CD14-positive monocyte (primary cell): ENCODE measurements around the gene ATP2B1. TPM values are rescaled to one million over a fixed set of nuclear protein-coding genes. Genes with fewer than 3 reads are reported as not detected.

Source experiments
- DNase-seq, 3 donors: peaks; one replicate each; pipeline ENCODE4 v3.0.0-alpha.2; 2011 to 2022
- H2AFZ ChIP-seq: 2 replicates; pipeline ENCODE4 v1.6.0; 2012; ENCODE audit warnings: mild to moderate bottlenecking, low read depth, low read length, inconsistent platforms; ENCODE audit not compliant: insufficient read depth, poor library complexity, severe bottlenecking
- H3K27ac ChIP-seq, 2 donors: 1 replicate in 1 of 2; 2 replicates in 1 of 2; pipeline ENCODE4 v1.5.1; 2012 to 2013; ENCODE audit warnings: low read length in 2 of 2, control low read depth in 1 of 2, inconsistent platforms in 1 of 2, low read depth in 1 of 2, mild to moderate bottlenecking in 1 of 2
- H3K27me3 ChIP-seq, 2 donors: one replicate each; pipeline versions ENCODE4 v1.6.0 to v1.6.1; 2011 to 2013; ENCODE audit warnings: low read length in 2 of 2; ENCODE audit not compliant: control insufficient read depth in 2 of 2, insufficient read depth in 2 of 2
- H3K36me3 ChIP-seq, 2 donors: replicated peaks in 1 of 2; 1 replicate in 1 of 2; 2 replicates in 1 of 2; pipeline versions ENCODE4 v1.5.1 to v1.6.1; 2012 to 2013; ENCODE audit warnings: low read length in 2 of 2, control low read depth in 1 of 2, inconsistent platforms in 1 of 2, mild to moderate bottlenecking in 1 of 2; ENCODE audit not compliant: insufficient read depth in 2 of 2, control insufficient read depth in 1 of 2
- H3K4me1 ChIP-seq, 2 donors: 1 replicate in 1 of 2; 2 replicates in 1 of 2; pipeline versions ENCODE4 v1.5.1 to v1.6.1; 2012 to 2013; ENCODE audit warnings: low read length in 2 of 2, control low read depth in 1 of 2, inconsistent platforms in 1 of 2, mild to moderate bottlenecking in 1 of 2, moderate library complexity in 1 of 2; ENCODE audit not compliant: insufficient read depth in 2 of 2, control insufficient read depth in 1 of 2
- H3K4me2 ChIP-seq: replicated peaks from 2 replicates; pipeline ENCODE3; 2012; ENCODE audit warnings: low read length, moderate library complexity, mild to moderate bottlenecking; ENCODE audit not compliant: poor library complexity, severe bottlenecking; ENCODE audit errors: extremely low read depth
- H3K4me3 ChIP-seq, 3 experiments: fragments of 200-600 bp in 1 of 3; sonication (generic) in 1 of 3; replicated peaks in 1 of 3; 1 replicate in 2 of 3; 2 replicates in 1 of 3; pipeline ENCODE4 v1.5.1; 2011 to 2013; ENCODE audit warnings: low read length in 3 of 3, mild to moderate bottlenecking in 3 of 3, control low read depth in 2 of 3, low read depth in 2 of 3, inconsistent platforms in 1 of 3, moderate library complexity in 1 of 3
- H3K79me2 ChIP-seq: 2 replicates; pipeline ENCODE4 v1.6.0; 2012; ENCODE audit warnings: mild to moderate bottlenecking, control low read depth, inconsistent platforms, low read length, moderate library complexity; ENCODE audit not compliant: insufficient read depth
- H3K9ac ChIP-seq: 2 replicates; pipeline ENCODE4 v1.6.0; 2017; ENCODE audit warnings: low read length, mild to moderate bottlenecking; ENCODE audit not compliant: insufficient read depth, poor library complexity, severe bottlenecking
- H3K9me3 ChIP-seq, 2 donors: replicated peaks in 1 of 2; 1 replicate in 1 of 2; 2 replicates in 1 of 2; pipeline versions ENCODE4 v1.5.1 to v1.6.1; 2012 to 2013; ENCODE audit warnings: low read length in 2 of 2, control low read depth in 1 of 2; ENCODE audit not compliant: control insufficient read depth in 1 of 2, insufficient read depth in 1 of 2
- H4K20me1 ChIP-seq: 2 replicates; pipeline ENCODE4 v1.6.0; 2012; ENCODE audit warnings: mild to moderate bottlenecking, low read length, control low read depth, moderate library complexity; ENCODE audit not compliant: insufficient read depth
- H3K27ac Mint-ChIP-seq, 7 donors: one replicate each; pipeline ENCODE4 v1.8.0; 2020; ENCODE audit warnings: mild to moderate bottlenecking in 7 of 7, mixed read lengths in 7 of 7, moderate library complexity in 6 of 7, inconsistent platforms in 2 of 7
- H3K27me3 Mint-ChIP-seq, 3 donors: one replicate each; pipeline ENCODE4 v1.8.0; 2021 to 2022; ENCODE audit warnings: low read depth in 3 of 3, mild to moderate bottlenecking in 3 of 3, mixed read lengths in 3 of 3, moderate library complexity in 3 of 3, inconsistent platforms in 1 of 3
- H3K36me3 Mint-ChIP-seq, 2 donors: one replicate each; pipeline ENCODE4 v1.8.0; 2020; ENCODE audit warnings: mixed read lengths in 2 of 2, inconsistent platforms in 1 of 2, mild to moderate bottlenecking in 1 of 2
- H3K4me1 Mint-ChIP-seq: one replicate; pipeline ENCODE4 v1.8.0; 2020; ENCODE audit warnings: mild to moderate bottlenecking, mixed read lengths
- H3K4me3 Mint-ChIP-seq, 2 donors: one replicate each; pipeline ENCODE4 v1.8.0; 2020; ENCODE audit warnings: mild to moderate bottlenecking in 2 of 2, mixed read lengths in 2 of 2, moderate library complexity in 1 of 2
- H3K9me3 Mint-ChIP-seq, 7 donors: one replicate each; pipeline ENCODE4 v1.8.0; 2020 to 2022; ENCODE audit warnings: mixed read lengths in 7 of 7, mild to moderate bottlenecking in 6 of 7, moderate library complexity in 6 of 7, inconsistent platforms in 2 of 7
- CTCF ChIP-seq: fragments of 200-600 bp; IDR thresholded peaks from one replicate; pipeline ENCODE4 v1.8.0; 2022; ENCODE audit warnings: antibody characterized with exemption, mild to moderate bottlenecking
- WGBS: methylation state at CpG from one replicate; pipeline ENCODE4 v1.1.5; 2013; ENCODE audit warnings: missing lambda C conversion rate; ENCODE audit not compliant: insufficient coverage; 5-methylcytosine and 5-hydroxymethylcytosine counted together
- intact Hi-C, 2 donors: fragments of 100-400 bp; cut with micrococcal nuclease; formaldehyde crosslinking; loops; one replicate each; pipeline versions ENCODE4 v1.15.0 to v1.15.1; 2023
- polyA plus RNA-seq, 3 donors: library from polyadenylated mRNA; depleted of rRNA in 1 of 3; unstranded in 2 of 3; stranded (reverse) in 1 of 3; fragments of 300-500 nt in 2 of 3; fragments of >200 nt in 1 of 3; fragmentation: Illumina TruSeq in 2 of 3; gene quantifications; 1 replicate in 2 of 3; 2 replicates in 1 of 3; pipeline ENCODE4 v1.2.3, GENCODE V29; 2012 to 2021

Gene ATP2B1
- polyA plus RNA-seq, 3 donors: 35.9 to 59.3 (median 53.9) TPM

GRCh38 chr12:89597210-89597609, 111.4 kb downstream of the ATP2B1 start:
- Histone ChIP-seq H3K79me2 (no peaks in the 10 kb centered on the region), H3K27ac (no peak overlapping the region), H3K4me3 (no peak overlapping the region), H3K9ac (no peak overlapping the region), H3K4me1 (no peaks in the 10 kb centered on the region), H2AFZ (no peak overlapping the region), H3K4me2 (no peak overlapping the region), H3K27me3 (no peaks in the 10 kb centered on the region), H3K36me3 (peaks cover 53 to 82% of the 10 kb centered on the region in 2 donors), H4K20me1 (peaks cover 18% of the 10 kb centered on the region), H3K9me3 (no peaks in the 10 kb centered on the region)
- no peak overlapping the region for H3K4me3 Mint-ChIP-seq
- H3K27me3 Mint-ChIP-seq: no peaks in the 10 kb centered on the region
- WGBS: no CpG with 5 or more reads among the region's 4 CpGs
- no peaks in the 10 kb centered on the region for H3K9me3 Mint-ChIP-seq
- H3K36me3 Mint-ChIP-seq: peaks cover 64 to 71% of the 10 kb centered on the region in 2 donors
- peaks cover 9% of the 10 kb centered on the region for H3K4me1 Mint-ChIP-seq
- intact Hi-C loops: no loop called here
- H3K27ac Mint-ChIP-seq: peak overlapping the region in 2 of 7 donors; percentile 58 to 61
- no peak for DNase-seq
- no peak for TF ChIP-seq CTCF

- no peak overlapping the region for H3K4me2 ChIP-seq
- intact Hi-C loops: no loop called here
- H2AFZ ChIP-seq: no peak overlapping the region
- H3K27me3 ChIP-seq: no peaks in the 10 kb centered on the region
- DNase-seq: no peak
- Mint-ChIP-seq H3K36me3 (peaks cover 70 to 75% of the 10 kb centered on the region in 2 donors), H3K4me1 (peaks cover 8% of the 10 kb centered on the region), H3K27ac (no peak overlapping the region), H3K4me3 (no peak overlapping the region), H3K9me3 (no peaks in the 10 kb centered on the region), H3K27me3 (no peaks in the 10 kb centered on the region)
- no peak overlapping the region for H3K9ac ChIP-seq
- H3K9me3 ChIP-seq: no peaks in the 10 kb centered on the region
- no peak overlapping the region for H3K27ac ChIP-seq
- H3K36me3 ChIP-seq: peaks cover 51 to 82% of the 10 kb centered on the region in 2 donors
- H3K4me1 ChIP-seq: no peaks in the 10 kb centered on the region
- peaks cover 16% of the 10 kb centered on the region for H4K20me1 ChIP-seq
- no peak overlapping the region for H3K4me3 ChIP-seq
- WGBS: 100% methylated on average over 2 of the region's 5 CpGs
- H3K79me2 ChIP-seq: no peaks in the 10 kb centered on the region
- no peak for TF ChIP-seq CTCF
Observed at GRCh38 chr12:89593873-89594272, 114.8 kb downstream of the ATP2B1 start.
